Stimulated activated CD4-positive, alpha-beta T cell treated with anti-CD3 and anti-CD28 coated beads, Interleukin-2, amount 100 ng/mL, for 48 hours (primary cell): ENCODE data around the gene NOXA1.

ENCODE experiments used
- DNase-seq, 2 donors: peaks; one replicate each; pipeline ENCODE4 v3.0.0-alpha.2; 2020

The NOXA1 gene

DNA sequence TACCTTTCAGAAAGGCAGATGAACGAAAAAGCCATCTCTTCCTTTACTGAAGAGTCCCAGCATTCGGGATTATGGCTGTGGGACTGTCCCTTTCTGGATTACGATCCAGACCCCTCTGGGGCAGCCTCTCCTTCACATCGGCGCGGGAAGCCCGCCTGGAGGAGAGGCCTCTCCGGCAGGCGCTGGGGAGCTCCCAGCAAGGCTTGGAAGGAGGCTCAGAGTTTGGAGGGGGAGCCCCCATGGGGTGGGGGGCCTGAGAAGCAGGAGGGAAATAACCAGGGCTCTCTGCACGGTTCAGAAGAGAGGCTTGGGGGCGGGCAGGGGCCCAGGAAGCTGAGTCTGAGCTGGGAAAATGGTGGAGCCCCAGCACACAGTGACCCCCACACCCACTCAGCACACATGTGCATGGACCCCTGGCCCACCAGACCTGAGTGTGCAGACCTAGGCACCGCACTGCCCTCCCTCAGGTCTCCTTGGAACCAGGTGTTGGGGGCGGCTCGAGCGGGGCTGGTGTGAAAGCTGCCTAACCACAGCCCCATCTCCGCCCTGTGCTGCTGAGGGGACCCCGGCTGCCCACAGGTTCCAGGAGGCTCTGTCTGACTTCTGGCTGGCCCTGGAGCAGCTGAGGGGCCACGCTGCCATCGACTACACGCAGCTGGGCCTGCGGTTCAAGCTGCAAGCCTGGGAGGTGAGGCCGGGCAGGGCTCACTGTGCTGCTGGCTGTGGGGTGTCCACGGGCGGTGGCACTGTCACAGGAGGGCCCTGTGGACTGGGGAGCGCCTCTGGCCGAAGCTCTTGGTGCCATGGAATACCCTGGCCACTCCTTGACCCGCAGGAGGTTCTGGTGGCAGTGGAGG is 4.5 kb downstream of the NOXA1 start:
- no peak for DNase-seq

DNA sequence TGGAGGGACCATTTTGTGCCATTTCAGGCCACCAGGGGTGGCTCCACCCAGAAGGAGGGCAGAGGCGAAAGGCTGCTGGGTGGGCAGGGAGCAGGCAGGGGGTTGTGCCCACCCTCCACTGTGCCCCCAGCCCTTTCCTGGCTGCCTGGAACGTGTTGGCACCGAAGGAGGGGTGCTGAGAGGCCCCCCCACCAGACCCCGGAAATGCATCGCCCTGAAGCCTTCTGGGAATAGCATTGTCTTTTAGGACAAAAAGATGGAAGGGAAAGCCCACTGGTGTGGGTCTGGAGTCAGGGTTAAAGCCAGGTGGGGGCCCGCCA is 5.1 kb downstream of the NOXA1 start:
- no peak for DNase-seq

DNA sequence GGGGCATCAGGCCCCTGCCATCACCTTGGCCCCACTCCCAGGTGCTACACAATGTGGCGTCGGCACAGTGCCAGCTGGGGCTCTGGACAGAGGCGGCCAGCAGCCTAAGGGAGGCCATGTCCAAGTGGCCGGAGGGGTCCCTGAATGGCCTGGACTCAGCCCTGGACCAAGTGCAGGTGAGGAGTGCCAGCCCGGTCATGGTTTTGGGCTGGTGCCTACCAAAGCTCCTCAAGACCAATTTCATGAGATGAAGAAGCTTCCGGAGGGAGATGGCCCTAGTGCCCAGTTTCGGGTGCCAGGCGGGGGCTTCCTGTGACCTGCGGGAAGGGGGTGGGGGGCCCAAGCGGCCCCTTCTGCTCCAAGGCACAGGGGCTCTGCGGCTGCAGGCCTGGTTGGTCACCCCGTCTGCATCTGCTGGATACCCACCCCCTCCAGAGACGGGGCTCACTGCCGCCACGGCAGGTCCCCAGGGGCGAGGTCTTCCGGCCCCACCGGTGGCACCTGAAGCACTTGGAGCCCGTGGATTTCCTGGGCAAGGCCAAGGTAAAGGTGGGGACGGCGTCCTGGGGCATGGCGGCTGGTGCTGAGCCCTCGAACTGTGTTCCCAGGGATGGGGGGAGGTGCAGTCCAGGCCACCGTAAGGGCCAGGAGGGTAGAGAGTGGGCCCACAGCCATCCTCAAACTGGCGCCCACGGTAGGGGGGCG is 5.8 kb downstream of the NOXA1 start:
- no peak for DNase-seq

DNA sequence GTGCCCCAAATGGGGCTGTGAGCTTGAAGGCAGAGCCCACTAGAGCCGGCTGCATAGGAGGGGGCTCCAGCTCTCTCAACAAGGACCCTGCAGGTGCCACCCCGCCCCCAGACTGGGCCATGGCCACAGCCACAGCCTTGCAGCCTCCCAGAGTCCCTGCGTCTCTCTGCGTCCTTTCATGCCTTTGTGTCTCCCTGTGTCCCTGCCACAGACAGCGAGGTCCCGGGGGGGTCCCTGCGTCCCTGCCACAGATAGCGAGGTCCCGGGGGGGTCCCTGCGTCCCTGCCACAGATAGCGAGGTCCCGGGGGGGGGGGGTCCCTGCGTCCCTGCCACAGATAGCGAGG is 6.3 kb downstream of the NOXA1 start:
- DNase-seq = no peak

DNA sequence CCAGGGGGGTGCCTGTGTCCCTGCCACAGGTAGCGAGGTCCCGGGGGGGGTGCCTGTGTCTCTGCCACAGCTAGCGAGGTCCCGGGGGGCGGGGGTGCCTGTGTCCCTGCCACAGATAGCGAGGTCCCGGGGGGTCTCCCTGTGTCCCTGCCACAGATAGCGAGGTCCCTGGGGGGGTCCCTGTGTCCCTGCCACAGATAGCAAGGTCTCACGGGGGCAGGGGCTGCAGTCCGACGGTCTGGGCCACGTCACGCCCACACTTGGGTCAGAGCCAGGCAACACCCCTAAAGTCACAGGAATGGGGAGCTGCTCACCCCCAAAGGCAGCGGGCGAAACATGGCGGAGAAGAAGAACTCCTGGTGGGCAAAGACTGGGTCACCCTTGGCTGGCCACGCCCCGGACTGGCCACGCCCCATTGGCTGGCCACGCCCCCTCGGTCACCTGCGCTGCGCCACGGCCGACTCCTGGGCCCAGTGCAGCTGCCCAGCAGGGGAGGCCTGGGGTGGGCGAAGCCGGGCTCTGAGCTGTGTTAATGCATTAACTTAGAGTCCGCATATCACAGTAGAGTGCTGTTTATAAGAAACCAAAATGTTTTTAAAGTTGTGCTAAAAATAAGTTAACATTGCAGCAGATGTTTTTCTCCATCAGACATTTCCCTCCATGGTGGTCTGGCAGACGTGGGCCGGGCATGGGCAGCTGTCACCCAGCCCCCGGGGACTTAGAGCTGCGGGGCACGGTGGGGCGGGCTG is 7.0 kb downstream of the NOXA1 start:
- DNase-seq = no peak

DNA sequence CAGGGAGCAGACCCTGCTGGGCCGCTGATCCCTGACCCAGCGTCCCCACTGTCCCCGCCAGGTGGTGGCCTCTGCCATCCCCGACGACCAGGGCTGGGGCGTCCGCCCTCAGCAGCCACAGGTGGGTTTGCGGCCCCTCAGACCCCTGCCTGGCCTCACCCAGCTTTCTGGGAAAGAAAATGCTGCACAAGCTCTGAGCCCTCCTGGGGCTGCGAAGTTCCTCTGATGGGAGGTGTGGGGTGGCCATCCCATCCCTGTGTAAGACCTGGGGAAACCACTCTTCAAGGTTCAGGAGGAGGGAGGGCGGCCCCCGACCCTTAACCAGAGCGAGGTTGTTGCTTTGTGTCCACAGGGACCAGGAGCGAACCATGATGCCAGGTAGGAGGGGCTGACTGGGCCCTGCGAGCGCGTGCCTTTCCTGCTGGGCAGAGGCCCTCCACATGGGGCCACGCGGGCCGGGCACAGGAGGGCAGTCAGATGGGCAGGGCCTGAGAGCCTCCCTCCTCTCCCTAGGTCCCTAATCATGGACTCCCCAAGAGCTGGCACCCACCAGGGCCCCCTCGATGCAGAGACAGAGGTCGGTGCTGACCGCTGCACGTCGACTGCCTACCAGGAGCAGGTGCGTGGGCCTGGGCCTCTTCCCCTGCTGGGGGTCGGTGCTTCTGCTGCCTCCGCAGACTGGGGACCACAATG is 7.7 kb downstream of the NOXA1 start:
- DNase-seq = no peak

DNA sequence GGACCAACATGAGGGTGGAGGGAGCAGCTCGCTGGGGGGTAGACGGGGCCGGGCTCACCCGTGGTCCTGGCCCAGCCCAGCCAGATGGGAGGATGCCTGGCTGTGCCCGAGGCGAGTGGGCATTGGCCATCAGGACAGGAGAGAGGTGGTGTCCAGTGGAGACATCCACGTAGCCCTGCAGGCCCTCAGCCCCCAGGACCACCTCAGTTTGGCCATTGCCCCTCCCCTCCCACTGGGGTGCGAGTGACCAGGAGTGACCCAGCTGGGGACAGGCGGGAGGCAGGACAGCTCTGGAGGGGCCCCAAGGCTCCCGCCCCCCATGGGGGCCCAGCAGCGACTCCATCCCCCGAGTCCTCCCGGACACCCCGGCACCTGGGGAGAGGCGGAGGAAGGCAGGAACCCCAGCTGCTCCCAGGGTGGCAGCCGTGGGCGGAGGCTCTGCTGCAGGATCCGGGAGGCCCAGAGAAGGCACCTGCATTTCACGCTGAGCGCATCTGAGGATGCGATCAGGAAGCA is 8.3 kb downstream of the NOXA1 start:
- no peak for DNase-seq

DNA sequence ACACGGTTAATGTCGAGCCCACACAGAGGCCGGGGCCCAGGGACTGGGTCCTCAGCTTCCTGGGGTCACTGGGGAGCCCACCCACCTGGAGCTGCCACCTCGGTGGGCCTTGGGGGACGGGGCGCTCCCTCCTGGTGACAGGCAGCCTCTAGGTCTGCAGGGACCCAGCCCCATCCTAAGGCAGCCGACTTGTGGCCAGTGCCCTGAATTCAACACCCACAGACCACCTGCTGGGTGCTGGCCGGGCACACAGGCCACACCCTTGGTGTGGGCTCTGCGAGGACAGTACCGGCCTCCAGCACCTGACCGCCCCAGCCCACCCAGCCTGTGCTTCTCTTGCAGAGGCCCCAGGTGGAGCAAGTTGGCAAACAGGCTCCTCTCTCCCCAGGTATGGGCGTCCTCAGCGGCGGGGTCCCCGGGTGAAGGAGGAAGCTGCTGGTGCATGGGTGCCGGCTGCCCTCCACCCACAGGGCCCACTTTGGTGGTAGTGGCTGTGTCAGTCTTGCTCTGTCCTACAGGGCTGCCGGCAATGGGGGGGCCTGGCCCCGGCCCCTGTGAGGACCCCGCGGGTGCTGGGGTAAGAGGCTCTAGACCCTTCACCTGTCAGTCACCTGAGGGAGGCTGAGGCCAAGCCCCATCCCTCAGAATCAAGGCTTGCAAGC is 9.6 kb downstream of the NOXA1 start:
- DNase-seq = no peak

DNA sequence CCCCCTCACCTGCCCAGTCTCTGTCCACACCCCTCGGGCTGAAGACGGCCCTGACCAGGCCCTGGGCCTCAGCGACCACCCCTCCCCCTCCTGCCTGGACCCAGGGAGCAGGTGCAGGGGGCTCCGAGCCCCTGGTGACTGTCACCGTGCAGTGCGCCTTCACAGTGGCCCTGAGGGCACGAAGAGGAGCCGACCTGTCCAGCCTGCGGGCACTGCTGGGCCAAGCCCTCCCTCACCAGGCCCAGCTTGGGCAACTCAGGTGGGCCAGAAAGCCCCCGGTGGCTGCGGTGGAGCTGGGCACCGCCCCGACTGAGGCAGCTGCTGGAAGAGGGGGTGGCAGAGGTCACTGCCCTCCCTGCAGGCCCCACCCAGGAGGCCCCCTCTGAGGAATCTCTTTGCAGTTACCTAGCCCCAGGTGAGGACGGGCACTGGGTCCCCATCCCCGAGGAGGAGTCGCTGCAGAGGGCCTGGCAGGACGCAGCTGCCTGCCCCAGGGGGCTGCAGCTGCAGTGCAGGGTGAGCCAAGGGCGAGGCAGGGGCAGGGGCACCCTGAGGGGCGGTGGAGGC is 10.2 kb downstream of the NOXA1 start:
- DNase-seq = no peak

DNA sequence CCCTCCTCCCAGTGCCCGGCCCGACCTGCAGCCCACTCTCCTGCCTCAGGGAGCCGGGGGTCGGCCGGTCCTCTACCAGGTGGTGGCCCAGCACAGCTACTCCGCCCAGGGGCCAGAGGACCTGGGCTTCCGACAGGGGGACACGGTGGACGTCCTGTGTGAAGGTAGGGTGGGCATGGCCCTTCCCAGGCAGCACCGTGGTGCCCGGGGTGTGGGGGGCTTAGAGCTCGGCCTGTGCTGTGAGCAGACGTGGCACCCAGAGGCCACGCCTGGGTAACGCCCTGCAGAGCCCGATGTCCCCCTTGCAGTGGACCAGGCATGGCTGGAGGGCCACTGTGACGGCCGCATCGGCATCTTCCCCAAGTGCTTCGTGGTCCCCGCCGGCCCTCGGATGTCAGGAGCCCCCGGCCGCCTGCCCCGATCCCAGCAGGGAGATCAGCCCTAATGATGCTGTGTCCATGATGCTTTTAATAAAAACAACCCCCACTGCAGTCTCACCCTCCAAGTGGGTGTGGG is 10.8 kb downstream of the NOXA1 start:
- DNase-seq = no peak

DNA sequence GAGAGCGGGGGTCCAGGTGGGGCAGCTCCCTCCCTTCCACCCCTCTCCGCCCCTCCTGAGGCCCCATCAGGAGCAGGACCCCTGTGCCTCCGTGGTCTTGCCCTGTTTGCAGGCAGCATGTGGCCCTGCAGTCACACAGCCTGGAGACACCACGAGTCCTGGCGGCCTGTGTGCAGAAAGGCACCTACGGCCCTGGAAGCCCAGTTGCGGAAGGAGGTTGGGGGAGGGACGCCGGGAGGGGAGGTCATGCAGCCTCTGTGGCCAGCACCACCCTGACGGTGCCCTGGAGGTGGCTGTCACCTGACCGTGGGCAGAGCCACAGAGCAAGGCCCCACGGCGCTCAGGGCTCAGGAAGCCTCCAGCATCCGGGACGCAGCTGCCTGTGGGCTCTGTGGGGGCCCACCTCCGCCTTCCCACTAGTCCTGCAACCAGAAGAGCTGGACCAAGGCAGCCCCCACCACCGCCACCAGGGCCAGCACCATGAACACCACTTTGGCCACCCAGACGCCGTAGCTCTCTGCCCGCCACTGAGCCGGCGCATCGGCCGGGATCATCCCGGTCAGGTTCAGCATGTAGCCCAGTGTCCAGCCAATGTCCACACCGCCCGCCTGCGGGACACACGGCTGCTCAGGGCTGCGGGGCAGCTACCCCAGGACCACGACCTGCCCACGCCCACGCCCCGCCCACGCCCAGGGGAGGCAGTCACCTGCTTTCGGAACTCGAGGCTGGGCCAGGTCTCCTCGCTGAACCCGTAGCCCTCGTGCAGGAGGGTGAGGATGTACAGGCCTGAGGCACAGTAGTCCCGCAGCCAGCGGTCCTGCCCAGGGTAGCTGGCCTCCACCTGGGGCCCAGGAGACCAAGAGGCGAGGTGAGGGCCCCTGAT is 11.5 kb downstream of the NOXA1 start:
- no peak for DNase-seq

DNA sequence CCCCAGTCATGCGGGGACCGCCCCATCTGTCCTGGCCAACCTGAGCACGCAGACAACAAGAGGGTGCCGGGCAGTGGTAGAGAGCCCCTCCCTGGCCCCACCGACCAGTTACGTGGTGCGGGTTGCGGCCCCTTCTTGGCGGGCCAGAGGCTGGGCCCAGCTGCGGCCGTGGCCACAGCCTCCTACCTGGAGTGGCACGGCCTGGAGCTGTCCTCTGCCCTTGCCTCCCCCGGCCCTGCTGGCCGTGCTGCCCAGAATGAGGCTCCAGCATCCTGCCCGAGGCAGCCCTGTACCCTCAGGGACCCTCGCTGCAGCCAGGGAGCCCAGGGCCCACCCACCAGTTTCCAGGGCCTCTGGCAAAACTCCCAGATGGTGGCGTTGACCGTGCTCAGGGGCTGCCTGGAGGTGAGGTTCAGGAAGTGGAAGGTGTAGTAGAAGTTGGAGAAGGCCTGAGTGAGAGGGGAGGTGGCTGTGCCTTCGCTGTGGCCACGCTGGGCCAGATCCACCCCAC is 12.2 kb downstream of the NOXA1 start:
- DNase-seq = no peak

DNA sequence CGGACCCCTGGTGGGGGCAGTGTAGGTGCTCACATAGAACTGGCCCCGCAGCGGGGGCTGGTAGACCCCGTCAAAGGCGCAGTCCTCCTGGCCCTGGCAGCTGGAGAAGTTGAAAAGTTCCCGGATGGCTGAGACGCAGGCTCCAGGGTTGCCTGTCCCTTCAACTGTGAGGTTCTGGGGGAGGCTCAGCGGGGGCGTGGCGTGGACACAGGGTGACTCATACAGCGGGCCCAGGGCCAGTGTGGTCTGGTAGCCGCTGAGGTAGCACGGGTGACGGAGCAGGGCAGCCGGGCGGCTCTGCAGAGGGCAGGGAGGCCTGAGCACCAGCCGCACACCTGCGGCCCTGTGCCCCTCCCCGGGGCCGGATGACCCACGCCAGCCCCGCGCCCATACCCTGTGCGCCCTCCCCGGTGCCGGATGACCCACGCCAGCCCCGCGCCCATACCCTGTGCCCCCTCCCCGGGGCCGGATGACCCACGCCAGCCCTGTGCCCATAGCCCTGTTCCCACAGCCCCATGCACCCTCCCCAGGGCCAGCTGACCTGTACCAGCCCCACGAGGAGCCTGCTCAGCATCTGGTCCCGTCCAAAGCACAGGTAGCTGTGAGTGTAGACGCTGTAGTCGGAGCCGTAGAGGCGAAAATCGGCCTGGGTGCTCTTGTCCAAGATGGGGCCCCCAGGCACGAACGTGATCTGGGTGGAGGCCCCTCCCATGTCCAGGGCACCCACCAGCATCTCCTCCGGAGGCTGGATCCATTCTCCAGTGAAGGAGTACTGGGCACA is 13.0 kb downstream of the NOXA1 start:
- no peak for DNase-seq

DNA sequence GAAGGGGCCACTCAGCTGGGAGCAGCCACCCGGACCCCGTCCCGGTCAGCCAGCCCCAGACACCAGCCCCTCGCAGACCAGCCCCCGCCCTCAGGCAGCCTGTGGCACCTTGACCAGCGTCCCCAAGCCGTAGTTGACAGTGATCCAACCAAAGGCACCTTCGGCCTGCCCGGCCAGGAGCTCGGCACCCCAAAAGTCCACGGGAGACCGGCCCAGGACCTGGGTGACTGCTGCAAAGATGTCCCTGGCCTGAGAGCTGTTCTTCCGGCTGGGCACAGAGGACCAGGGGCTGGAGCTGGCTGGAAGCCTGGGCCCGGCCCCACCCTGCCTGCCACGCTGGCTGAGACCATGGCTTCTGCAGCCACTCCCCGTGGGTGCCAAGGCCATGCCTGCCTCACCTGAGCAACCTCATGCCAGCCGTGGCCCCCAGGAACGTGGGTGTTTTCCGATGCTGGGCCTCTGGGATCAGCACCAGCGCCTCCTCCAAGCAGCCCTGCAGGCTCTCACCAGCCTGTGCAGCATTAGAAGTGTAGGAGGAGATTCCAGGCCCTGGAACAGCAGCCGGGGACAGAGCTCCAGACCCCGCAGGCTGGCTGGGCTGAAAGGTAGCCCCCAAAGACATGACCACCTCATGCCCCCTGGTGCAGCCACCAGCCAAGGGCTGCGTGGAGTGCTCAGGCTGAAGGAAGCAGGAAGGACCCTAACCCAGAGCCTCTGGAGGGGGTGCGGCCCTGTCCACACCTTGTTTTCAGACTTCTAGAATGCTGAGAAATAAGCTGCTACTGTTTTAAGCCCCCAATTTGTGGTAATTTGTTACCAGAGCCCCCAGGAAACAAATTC is 13.8 kb downstream of the NOXA1 start:
- DNase-seq = no peak

DNA sequence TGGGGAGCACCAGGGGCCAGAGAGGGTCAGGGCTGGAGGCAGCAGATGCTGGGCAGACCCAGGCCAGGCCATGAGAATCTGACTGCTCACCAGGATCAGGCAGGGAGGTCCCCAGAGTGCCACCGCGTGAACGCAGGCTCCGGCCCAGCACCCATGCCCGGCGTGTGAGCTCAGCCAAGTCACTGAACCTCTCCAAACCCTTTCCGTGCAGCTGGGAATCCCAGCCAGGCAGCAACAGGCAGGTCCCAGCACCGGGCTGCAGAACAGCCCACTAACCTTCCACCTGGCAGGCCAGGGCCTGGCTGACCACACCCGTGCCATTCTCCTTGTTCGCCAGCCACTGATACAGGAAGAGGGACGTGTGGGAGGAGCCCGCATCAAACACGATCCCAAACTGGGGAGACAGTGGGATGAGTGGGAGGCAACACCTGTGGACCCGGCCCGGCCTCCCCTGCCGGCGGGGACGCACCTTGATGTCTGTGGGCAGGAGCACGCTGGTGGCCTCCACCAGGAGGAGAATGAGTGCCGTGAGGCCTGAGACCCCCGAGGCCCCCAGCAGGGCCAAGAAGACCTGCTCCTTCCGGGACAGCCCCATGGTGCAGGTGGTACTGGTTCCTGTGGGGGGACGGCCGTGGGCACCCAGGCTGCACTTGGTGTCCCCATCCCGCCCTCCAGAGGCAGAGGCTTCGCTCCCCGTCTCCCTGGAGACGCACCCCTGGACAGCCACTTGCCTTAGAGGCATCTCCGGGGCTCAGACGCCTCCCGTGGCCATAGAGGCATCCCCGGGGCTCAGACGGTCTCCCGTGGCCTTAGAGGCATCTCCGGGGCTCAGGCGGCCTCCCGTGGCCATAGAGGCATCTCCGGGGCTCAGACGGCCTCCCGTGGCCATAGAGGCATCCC is 14.7 kb downstream of the NOXA1 start:
- no peak for DNase-seq

DNA sequence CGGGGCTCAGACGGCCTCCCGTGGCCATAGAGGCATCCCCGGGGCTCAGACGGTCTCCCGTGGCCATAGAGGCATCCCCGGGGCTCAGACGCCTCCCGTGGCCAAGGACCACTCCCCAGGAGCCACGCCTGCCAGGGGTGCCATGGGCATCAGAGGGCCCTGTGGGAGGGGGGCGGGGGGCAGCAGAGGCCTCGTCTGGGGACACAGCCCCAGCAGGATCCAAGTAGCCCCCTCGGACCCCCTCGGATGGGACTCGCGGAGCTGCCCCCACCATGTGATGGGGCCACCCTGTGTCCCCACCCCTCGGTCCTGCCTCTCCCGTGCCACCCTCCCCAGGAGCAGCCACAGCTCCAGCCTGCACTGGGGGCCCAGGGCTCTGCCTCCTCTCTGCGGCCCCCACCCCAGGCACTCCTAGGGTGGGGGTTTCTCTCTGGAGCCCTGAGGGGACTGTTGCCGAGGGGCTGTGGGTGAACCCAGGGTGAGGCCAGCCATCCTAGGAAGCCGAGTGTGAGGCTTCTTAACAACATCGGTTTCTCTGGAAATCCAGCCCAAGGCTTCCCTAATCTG is 15.5 kb downstream of the NOXA1 start:
- no peak for DNase-seq

DNA sequence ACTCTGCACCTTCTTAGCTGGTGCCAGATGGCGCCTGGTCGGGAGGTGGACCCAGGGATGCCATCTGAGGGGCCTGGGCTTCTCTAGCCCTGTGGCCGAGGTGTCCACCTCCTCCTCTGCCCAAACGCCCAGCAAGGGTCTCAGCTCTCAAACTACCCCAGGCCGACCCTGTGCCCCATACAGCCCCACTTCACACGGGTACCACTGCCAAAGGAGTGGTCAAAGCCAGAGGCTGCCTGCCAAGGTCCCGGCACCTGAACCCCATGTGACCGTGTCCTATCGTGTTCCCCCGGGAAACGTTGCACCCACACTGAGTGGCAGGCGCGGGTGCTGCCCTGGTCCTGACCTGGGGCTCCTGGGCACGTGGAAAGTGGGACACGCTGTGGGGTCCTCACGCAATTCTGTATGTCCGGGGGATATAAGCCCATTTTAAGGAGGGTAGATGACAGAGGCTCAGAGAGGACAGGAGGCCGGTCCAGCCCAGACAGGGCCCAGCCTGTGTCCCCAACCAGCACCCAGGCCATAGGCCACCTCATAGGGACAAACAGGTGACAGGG is 16.0 kb downstream of the NOXA1 start:
- no peak for DNase-seq
